Glutamatergic neuron (in vitro differentiated cells): Measurements from ENCODE around the gene ALDH4A1. TPM values are rescaled to one million over a fixed set of nuclear protein-coding genes. Genes with fewer than 3 reads are reported as not detected.

Experiments used
- DNase-seq: peaks from one replicate; pipeline ENCODE4 v3.0.0; 2022
- H3K27ac Mint-ChIP-seq: one replicate; pipeline ENCODE4 v1.8.0; 2020; ENCODE audit warnings: mild to moderate bottlenecking, mixed read lengths, inconsistent platforms; ENCODE audit not compliant: unreplicated experiment
- H3K27me3 Mint-ChIP-seq: one replicate; pipeline ENCODE4 v1.8.0; 2020; ENCODE audit warnings: mild to moderate bottlenecking, moderate library complexity, mixed read lengths, inconsistent platforms; ENCODE audit not compliant: unreplicated experiment
- H3K36me3 Mint-ChIP-seq: one replicate; pipeline ENCODE4 v1.8.0; 2020; ENCODE audit warnings: mild to moderate bottlenecking, mixed read lengths, inconsistent platforms; ENCODE audit not compliant: unreplicated experiment
- H3K4me1 Mint-ChIP-seq: one replicate; pipeline ENCODE4 v1.8.0; 2020; ENCODE audit warnings: mild to moderate bottlenecking, low read depth, mixed read lengths, inconsistent platforms; ENCODE audit not compliant: unreplicated experiment
- H3K4me3 Mint-ChIP-seq: one replicate; pipeline ENCODE4 v1.8.0; 2020; ENCODE audit warnings: mild to moderate bottlenecking, mixed read lengths, inconsistent platforms; ENCODE audit not compliant: unreplicated experiment
- H3K9me3 Mint-ChIP-seq: one replicate; pipeline ENCODE4 v1.8.0; 2020; ENCODE audit warnings: mild to moderate bottlenecking, moderate library complexity, mixed read lengths, inconsistent platforms; ENCODE audit not compliant: unreplicated experiment
- CTCF ChIP-seq: fragments of 200-600 bp; sonication (generic); IDR thresholded peaks from one replicate; pipeline ENCODE4 v1.5.0; 2021; ENCODE audit not compliant: partially characterized antibody, unreplicated experiment
- total RNA-seq: library from RNA; stranded (reverse); fragmentation: NEBNext Ultra II Directional; extraction: Animal tissue kit (Norgen Biotek cat#: 25700); gene quantifications from one replicate; pipeline ENCODE4 v1.2.1, GENCODE V29; 2021; ENCODE audit not compliant: unreplicated experiment

ALDH4A1 gene
- total RNA-seq, 1 donor from 2014 or later, result 28.9 TPM

- peaks cover 57% of the 10 kb centered on the region for H3K4me1 Mint-ChIP-seq
- H3K27me3 Mint-ChIP-seq, result peaks cover 16% of the 10 kb centered on the region
- no peak for DNase-seq
- peak overlapping the region; percentile 88 for H3K4me3 Mint-ChIP-seq
- no peaks in the 10 kb centered on the region for H3K36me3 Mint-ChIP-seq
- H3K9me3 Mint-ChIP-seq, result peaks cover 38% of the 10 kb centered on the region
- H3K27ac Mint-ChIP-seq, result peak overlapping the region; percentile 100
- no peak for TF ChIP-seq CTCF
Measured at GRCh38 chr1:18921516-18922251, 19.3 kb upstream of the ALDH4A1 start.

- Mint-ChIP-seq H3K27ac (peak overlapping the region; percentile 100), H3K9me3 (peaks cover 38% of the 10 kb centered on the region), H3K4me3 (no peak overlapping the region), H3K27me3 (peaks cover 16% of the 10 kb centered on the region), H3K36me3 (no peaks in the 10 kb centered on the region), H3K4me1 (peaks cover 57% of the 10 kb centered on the region)
- no peak for TF ChIP-seq CTCF
- no peak for DNase-seq
Measured at GRCh38 chr1:18920931-18921330, 18.6 kb upstream of the ALDH4A1 start.

- no peak for DNase-seq
- Mint-ChIP-seq H3K27ac (peak overlapping the region; percentile 78), H3K9me3 (peaks cover 34% of the 10 kb centered on the region), H3K4me3 (peak overlapping the region; percentile 61), H3K27me3 (peaks cover 19% of the 10 kb centered on the region), H3K4me1 (peaks cover 50% of the 10 kb centered on the region), H3K36me3 (no peaks in the 10 kb centered on the region)
- TF ChIP-seq CTCF, result no peak
Measured at GRCh38 chr1:18919956-18920355, 17.6 kb upstream of the ALDH4A1 start.

GRCh38 chr1:18919197-18919905 is 17.0 kb upstream of the ALDH4A1 start:
- H3K27me3 Mint-ChIP-seq, result peaks cover 21% of the 10 kb centered on the region
- TF ChIP-seq CTCF, result no peak
- peak; percentile 61 for DNase-seq
- H3K9me3 Mint-ChIP-seq, result peaks cover 31% of the 10 kb centered on the region
- H3K4me1 Mint-ChIP-seq, result peaks cover 48% of the 10 kb centered on the region
- H3K27ac Mint-ChIP-seq, result peak overlapping the region; percentile 85
- H3K4me3 Mint-ChIP-seq, result peak overlapping the region; percentile 78
- peaks cover under 1% of the 10 kb centered on the region for H3K36me3 Mint-ChIP-seq

GRCh38 chr1:18918417-18918816 is 16.1 kb upstream of the ALDH4A1 start:
- peaks cover 4% of the 10 kb centered on the region for H3K36me3 Mint-ChIP-seq
- H3K4me3 Mint-ChIP-seq, result peak overlapping the region; percentile 53
- TF ChIP-seq CTCF, result no peak
- no peak for DNase-seq
- peaks cover 22% of the 10 kb centered on the region for H3K27me3 Mint-ChIP-seq
- H3K4me1 Mint-ChIP-seq, result peaks cover 45% of the 10 kb centered on the region
- peaks cover 24% of the 10 kb centered on the region for H3K9me3 Mint-ChIP-seq
- peak overlapping the region; percentile 85 for H3K27ac Mint-ChIP-seq
